KMS-11 (cell line): ENCODE results near the gene ZBTB24.

Source experiments
- H2AFZ ChIP-seq: fragments of 200-600 bp; sonication (generic); 2 replicates; pipeline ENCODE4 v1.6.1; 2016; ENCODE audit warnings: antibody characterized with exemption, mixed run types, low read depth
- H3K27ac ChIP-seq: fragments of 200-600 bp; sonication (generic); 2 replicates; pipeline ENCODE4 v1.6.1; 2016; ENCODE audit warnings: mild to moderate bottlenecking, mixed run types
- H3K27me3 ChIP-seq: fragments of 200-600 bp; sonication (generic); 2 replicates; pipeline ENCODE4 v1.6.1; 2017; ENCODE audit warnings: mild to moderate bottlenecking, low read depth, mixed run types, moderate library complexity; ENCODE audit not compliant: insufficient read depth
- H3K36me3 ChIP-seq: fragments of 200-600 bp; sonication (generic); 2 replicates; pipeline ENCODE4 v1.6.1; 2017; ENCODE audit warnings: mild to moderate bottlenecking, mixed run types; ENCODE audit not compliant: insufficient read depth
- H3K4me1 ChIP-seq: fragments of 200-600 bp; sonication (generic); 2 replicates; pipeline ENCODE4 v1.6.1; 2016; ENCODE audit warnings: mild to moderate bottlenecking, low read depth, mixed run types; ENCODE audit not compliant: poor library complexity, severe bottlenecking
- H3K4me2 ChIP-seq: fragments of 200-600 bp; sonication (generic); 2 replicates; pipeline ENCODE4 v1.7.0; 2016; ENCODE audit warnings: mild to moderate bottlenecking, mixed run types
- H3K4me3 ChIP-seq: fragments of 200-600 bp; sonication (generic); IDR thresholded peaks from 2 replicates; pipeline ENCODE4 v1.6.1; 2017; ENCODE audit warnings: low read depth, low read length, mixed read lengths; ENCODE audit not compliant: insufficient read depth
- H3K79me2 ChIP-seq: fragments of 200-600 bp; sonication (generic); 2 replicates; pipeline ENCODE4 v1.6.1; 2016; ENCODE audit warnings: low read depth, mixed run types; ENCODE audit not compliant: insufficient read depth
- H3K9ac ChIP-seq: fragments of 200-600 bp; sonication (generic); 2 replicates; pipeline ENCODE4 v1.6.1; 2016; ENCODE audit warnings: mild to moderate bottlenecking, mixed run types
- H4K20me1 ChIP-seq: fragments of 200-600 bp; sonication (generic); 2 replicates; pipeline ENCODE4 v1.6.1; 2016; ENCODE audit warnings: mild to moderate bottlenecking, mixed run types; ENCODE audit not compliant: insufficient read depth
- TF ChIP-seq, protein P1 (sequence below): fragments of 200-600 bp; sonication (generic); conservative IDR thresholded peaks from 2 replicates; pipeline ENCODE4 v1.6.1; 2017; ENCODE audit warnings: low read depth, mild to moderate bottlenecking, antibody characterized with exemption, low read length, moderate library complexity, mixed read lengths

Gene ZBTB24

GRCh38 chr6:109429496-109429895 lies 53.5 kb downstream of the ZBTB24 start:
- TF ChIP-seq, protein P1, sequence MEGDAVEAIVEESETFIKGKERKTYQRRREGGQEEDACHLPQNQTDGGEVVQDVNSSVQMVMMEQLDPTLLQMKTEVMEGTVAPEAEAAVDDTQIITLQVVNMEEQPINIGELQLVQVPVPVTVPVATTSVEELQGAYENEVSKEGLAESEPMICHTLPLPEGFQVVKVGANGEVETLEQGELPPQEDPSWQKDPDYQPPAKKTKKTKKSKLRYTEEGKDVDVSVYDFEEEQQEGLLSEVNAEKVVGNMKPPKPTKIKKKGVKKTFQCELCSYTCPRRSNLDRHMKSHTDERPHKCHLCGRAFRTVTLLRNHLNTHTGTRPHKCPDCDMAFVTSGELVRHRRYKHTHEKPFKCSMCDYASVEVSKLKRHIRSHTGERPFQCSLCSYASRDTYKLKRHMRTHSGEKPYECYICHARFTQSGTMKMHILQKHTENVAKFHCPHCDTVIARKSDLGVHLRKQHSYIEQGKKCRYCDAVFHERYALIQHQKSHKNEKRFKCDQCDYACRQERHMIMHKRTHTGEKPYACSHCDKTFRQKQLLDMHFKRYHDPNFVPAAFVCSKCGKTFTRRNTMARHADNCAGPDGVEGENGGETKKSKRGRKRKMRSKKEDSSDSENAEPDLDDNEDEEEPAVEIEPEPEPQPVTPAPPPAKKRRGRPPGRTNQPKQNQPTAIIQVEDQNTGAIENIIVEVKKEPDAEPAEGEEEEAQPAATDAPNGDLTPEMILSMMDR: no peak
- H3K79me2 ChIP-seq: no peaks in the 10 kb centered on the region
- no peaks in the 10 kb centered on the region for H3K4me1 ChIP-seq
- no peaks in the 10 kb centered on the region for H4K20me1 ChIP-seq
- H3K27ac ChIP-seq: no peak overlapping the region
- no peak overlapping the region for H3K4me2 ChIP-seq
- H3K9ac ChIP-seq: no peak overlapping the region
- H3K27me3 ChIP-seq: no peaks in the 10 kb centered on the region
- no peak overlapping the region for H2AFZ ChIP-seq
- H3K4me3 ChIP-seq: no peak overlapping the region
- H3K36me3 ChIP-seq: no peaks in the 10 kb centered on the region

DNA sequence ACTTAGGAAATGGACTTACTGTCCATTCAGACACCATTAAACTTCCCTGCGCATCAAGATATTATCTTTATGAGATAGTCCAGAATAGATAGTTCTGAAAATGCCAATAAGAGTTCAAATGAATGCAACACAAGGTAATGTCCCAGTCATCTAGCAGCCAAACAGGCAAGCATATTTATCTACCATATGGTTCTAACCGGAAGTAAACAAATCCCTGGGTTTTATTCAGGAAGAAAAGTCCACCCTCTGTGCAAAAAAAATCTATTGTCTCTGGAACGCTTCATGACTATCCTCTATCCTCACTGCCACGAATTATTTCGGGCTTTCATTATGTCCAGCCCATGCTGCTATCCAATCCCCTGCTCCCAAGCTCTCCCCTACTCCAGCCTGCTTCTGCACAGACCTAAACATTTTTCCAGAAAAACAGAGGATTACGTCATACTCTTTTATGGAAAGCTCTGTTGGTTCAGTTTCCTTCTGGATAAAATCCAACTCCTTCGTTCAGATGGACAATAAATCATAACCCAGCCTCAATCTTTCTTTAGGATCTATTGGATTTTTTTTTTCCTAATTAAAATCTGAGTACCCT lies 54.0 kb downstream of the ZBTB24 start:
- no peak overlapping the region for H3K27ac ChIP-seq
- H3K79me2 ChIP-seq: no peaks in the 10 kb centered on the region
- TF ChIP-seq, protein P1: no peak
- H4K20me1 ChIP-seq: no peaks in the 10 kb centered on the region
- no peak overlapping the region for H2AFZ ChIP-seq
- no peaks in the 10 kb centered on the region for H3K4me1 ChIP-seq
- H3K36me3 ChIP-seq: no peaks in the 10 kb centered on the region
- no peaks in the 10 kb centered on the region for H3K27me3 ChIP-seq
- no peak overlapping the region for H3K4me3 ChIP-seq
- H3K4me2 ChIP-seq: no peak overlapping the region
- H3K9ac ChIP-seq: no peak overlapping the region

DNA sequence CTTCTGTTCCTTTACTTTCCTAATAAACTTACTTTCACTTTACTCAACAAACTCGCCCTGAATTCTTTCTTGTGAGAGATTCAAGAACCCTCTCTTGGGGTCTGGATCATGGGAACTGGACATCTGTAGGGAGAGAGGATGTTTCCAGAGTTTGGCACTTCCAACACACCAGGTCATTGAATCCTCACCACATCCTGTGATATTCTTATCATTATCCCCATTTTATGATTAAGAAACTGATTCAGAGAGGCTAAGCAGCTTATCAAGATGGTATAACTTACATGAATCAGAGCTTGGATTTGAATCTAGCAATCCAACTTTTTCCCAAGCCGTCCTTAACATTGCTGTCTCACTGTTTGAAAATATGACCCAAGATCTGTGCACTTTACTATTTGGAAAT lies 58.1 kb downstream of the ZBTB24 start:
- H3K79me2 ChIP-seq: no peaks in the 10 kb centered on the region
- no peaks in the 10 kb centered on the region for H3K27me3 ChIP-seq
- H3K36me3 ChIP-seq: no peaks in the 10 kb centered on the region
- H3K4me3 ChIP-seq: no peak overlapping the region
- TF ChIP-seq, protein P1: no peak
- H2AFZ ChIP-seq: no peak overlapping the region
- no peak overlapping the region for H3K27ac ChIP-seq
- H3K9ac ChIP-seq: no peak overlapping the region
- H4K20me1 ChIP-seq: no peaks in the 10 kb centered on the region
- H3K4me1 ChIP-seq: no peaks in the 10 kb centered on the region
- no peak overlapping the region for H3K4me2 ChIP-seq

DNA sequence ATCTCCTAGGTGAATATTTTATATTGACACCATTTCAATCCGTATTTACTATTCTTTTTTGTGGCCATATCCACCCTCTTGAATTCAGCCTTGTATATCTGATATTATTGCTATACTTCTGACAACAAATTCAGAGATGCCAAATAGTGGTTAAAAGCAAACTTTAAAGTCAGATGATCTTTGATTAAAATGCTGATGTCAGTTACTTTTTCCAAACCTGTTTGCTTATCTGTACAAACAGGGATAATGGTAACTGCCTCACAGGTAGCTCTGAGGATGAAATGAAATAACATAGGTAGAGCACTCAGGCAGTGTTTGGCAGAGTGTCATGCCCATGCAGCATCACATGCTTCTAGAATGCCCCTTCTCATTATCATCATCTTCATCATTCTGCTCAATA lies 61.8 kb downstream of the ZBTB24 start:
- no peak overlapping the region for H3K4me2 ChIP-seq
- H3K4me1 ChIP-seq: no peaks in the 10 kb centered on the region
- no peak overlapping the region for H3K4me3 ChIP-seq
- no peak overlapping the region for H2AFZ ChIP-seq
- no peak overlapping the region for H3K9ac ChIP-seq
- TF ChIP-seq, protein P1: no peak
- no peaks in the 10 kb centered on the region for H4K20me1 ChIP-seq
- no peak overlapping the region for H3K27ac ChIP-seq
- H3K27me3 ChIP-seq: no peaks in the 10 kb centered on the region
- no peaks in the 10 kb centered on the region for H3K36me3 ChIP-seq
- H3K79me2 ChIP-seq: no peaks in the 10 kb centered on the region
